ENCODE results near the gene PHLDB2. TPM values are rescaled to one million over a fixed set of nuclear protein-coding genes. Genes with fewer than 3 reads are reported as not detected.
A peak's percentile ranks its signal among the peaks of the same experiment; 100 is the strongest.

PHLDB2 gene
- total RNA-seq = 10 to 100 TPM; 15.3 to 32.3 TPM

DNA sequence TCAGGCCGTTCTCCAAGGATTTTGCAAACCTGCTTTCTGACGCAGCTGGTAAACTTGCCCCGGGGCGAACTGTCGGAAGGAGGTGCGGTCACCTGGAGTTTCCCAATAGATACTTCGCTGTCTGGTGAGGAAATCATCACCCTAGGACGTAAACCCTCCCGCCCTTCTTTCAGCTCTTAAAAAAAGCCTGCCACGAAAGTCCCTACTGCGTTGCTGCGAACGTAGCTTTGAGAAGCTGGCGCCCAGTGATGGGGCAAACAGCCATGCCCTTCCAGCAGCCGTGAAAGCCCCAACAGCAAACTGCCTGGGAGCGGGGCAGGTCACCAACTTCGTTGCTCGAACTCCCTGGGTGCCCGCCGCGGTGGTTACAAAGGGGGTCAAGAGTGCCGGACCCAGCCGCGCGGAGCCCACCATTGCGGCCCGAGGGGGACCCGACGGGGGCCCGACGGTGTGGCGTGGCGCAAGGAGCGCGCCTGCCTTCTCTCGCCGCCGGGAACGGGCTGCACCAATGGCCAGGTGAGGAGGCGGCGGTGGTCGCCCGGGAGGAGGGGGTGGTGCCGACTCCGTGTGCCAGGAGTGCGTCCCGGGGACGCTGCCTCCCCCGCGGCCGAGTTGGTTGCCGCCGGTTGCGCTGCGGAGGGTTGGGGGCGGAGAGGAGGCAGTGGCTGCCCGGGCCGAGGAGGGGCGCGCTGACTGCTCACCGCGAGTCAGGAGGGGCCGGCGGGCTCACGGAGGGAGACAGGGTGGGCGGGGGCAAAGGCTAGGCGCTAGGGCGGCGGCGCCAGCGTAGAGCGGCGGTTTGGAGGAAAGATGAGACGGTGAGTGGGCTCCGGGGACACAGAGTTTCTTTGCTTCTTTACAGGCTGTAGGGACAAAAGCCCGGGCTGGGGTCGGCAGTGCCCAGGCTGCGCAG lies at the start of gene PHLDB2:
PHLDB2 (plus strand) TSS at position 205 of the 913 bp plus-strand sequence. CDS start 24,813 bp downstream, outside the sequence.
- 1% methylated on average over 45 of the region's 78 CpGs for WGBS
- no peaks in the 10 kb centered on the region for H3K4me1 ChIP-seq (replicated peaks)
- intact Hi-C loops (cut with DNase I) = loop anchor here (5.0 kb wide), 1 partner anchor 57 kb away; no protein-coding TSS in a partner anchor

DNA sequence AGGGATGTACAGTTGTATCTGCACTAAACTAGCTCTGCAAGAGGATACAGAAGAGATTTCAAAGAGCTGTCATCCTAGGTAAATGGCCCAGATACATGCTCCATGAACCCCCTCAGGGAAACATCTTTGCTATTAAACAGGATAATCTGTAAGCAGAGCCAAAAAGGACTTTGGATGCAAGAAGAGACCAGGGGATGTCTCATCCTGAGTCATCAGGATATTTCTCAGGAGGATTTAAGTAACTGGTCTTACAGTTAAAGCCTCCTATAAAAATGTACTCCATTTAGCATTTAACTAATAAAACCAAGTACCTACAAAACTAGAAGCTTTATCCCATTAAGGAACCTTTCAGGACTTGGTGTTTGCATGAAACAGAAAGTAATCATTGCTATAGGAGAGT lies 48.2 kb upstream of the PHLDB2 start:
- intact Hi-C loops (cut with DNase I) = no loop called here
- no peak for TF ChIP-seq POLR2AphosphoS5 (IDR thresholded peaks at IDR 0.05)
- no peak for TF ChIP-seq POLR2A (IDR thresholded peaks at IDR 0.05)
- TF ChIP-seq, protein P1, sequence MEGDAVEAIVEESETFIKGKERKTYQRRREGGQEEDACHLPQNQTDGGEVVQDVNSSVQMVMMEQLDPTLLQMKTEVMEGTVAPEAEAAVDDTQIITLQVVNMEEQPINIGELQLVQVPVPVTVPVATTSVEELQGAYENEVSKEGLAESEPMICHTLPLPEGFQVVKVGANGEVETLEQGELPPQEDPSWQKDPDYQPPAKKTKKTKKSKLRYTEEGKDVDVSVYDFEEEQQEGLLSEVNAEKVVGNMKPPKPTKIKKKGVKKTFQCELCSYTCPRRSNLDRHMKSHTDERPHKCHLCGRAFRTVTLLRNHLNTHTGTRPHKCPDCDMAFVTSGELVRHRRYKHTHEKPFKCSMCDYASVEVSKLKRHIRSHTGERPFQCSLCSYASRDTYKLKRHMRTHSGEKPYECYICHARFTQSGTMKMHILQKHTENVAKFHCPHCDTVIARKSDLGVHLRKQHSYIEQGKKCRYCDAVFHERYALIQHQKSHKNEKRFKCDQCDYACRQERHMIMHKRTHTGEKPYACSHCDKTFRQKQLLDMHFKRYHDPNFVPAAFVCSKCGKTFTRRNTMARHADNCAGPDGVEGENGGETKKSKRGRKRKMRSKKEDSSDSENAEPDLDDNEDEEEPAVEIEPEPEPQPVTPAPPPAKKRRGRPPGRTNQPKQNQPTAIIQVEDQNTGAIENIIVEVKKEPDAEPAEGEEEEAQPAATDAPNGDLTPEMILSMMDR (IDR thresholded peaks at IDR 0.05) = no peak
- Histone ChIP-seq H3K27me3 (replicated peaks; ENCODE audit: insufficient read depth) (no peaks in the 10 kb centered on the region), H3K9me3 (no peaks in the 10 kb centered on the region), H3K4me1 (replicated peaks) (no peaks in the 10 kb centered on the region), H3K4me3 (no peak overlapping the region), H3K27ac (no peak overlapping the region), H3K36me3 (no peaks in the 10 kb centered on the region)
- DNase-seq (ENCODE audit: low spot score) = no peak

More for the DNA sequence above, at the start of gene PHLDB2:
- H3K9me3 ChIP-seq = no peaks in the 10 kb centered on the region
- H3K36me3 ChIP-seq = no peaks in the 10 kb centered on the region
- H3K27ac ChIP-seq = peak within 1 kb of the TSS; percentile 90 to 93
- no peaks in the 10 kb centered on the region for H3K27me3 ChIP-seq (replicated peaks; ENCODE audit: insufficient read depth)
- peak; percentile 82 for DNase-seq (ENCODE audit: low spot score)
- peak; percentile 59 for TF ChIP-seq POLR2AphosphoS5 (IDR thresholded peaks at IDR 0.05)
- TF ChIP-seq, protein P1 (IDR thresholded peaks at IDR 0.05) = no peak
- TF ChIP-seq POLR2A (IDR thresholded peaks at IDR 0.05) = peak; percentile 29
- peak within 1 kb of the TSS; percentile 71 to 80 for H3K4me3 ChIP-seq

DNA sequence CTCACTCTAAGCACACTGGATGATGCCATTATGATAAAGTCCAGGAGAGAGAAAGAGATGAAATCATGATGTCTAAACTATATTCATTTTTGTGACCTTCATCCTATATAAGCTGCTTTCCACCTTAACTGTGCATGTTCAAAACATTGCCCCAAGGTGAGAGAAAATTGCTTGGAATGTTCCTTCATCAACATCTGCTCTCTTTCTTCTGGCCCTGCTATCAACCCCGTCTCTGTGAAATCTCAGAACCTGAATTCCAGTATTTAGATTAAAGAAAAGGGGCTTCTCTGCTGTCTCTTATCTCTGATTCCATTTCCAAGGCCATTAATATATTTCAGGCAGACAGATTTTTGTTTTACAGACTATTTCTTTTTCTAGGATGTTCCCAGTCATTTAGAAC lies 47.3 kb upstream of the PHLDB2 start:
- no peak for DNase-seq (ENCODE audit: low spot score)
- intact Hi-C loops (cut with DNase I) = no loop called here
- H3K27me3 ChIP-seq (replicated peaks; ENCODE audit: insufficient read depth) = no peaks in the 10 kb centered on the region
- no peaks in the 10 kb centered on the region for H3K9me3 ChIP-seq
- WGBS = 94% methylated on average over 1 of the region's 1 CpG
- TF ChIP-seq POLR2AphosphoS5 (IDR thresholded peaks at IDR 0.05) = no peak
- no peak for TF ChIP-seq POLR2A (IDR thresholded peaks at IDR 0.05)
- TF ChIP-seq, protein P1 (IDR thresholded peaks at IDR 0.05) = no peak
- no peak overlapping the region for H3K27ac ChIP-seq
- no peak overlapping the region for H3K4me3 ChIP-seq
- H3K4me1 ChIP-seq (replicated peaks) = no peaks in the 10 kb centered on the region
- no peaks in the 10 kb centered on the region for H3K36me3 ChIP-seq

DNA sequence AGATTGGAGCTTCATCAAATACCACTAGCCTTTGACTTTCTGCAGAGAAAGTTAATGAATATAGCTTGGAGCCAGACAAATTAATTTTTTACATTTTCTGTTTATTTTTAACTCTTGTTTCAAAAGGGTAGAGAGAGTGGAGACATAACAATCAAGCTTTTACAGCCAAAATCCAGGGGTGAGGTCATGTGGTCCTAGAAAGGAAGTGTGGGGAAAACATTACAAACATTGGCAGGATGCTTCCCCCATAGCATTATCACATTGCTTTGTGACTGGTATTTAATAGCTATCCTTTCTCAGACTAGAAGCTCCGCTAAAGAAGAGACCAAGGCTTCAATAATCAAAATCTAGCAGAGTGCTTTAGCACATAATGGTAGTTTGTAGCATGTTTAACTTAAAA lies 46.4 kb upstream of the PHLDB2 start:
- Histone ChIP-seq H3K27me3 (replicated peaks; ENCODE audit: insufficient read depth) (no peaks in the 10 kb centered on the region), H3K4me1 (replicated peaks) (no peaks in the 10 kb centered on the region), H3K4me3 (no peak overlapping the region), H3K36me3 (no peaks in the 10 kb centered on the region), H3K9me3 (no peaks in the 10 kb centered on the region), H3K27ac (no peak overlapping the region)
- intact Hi-C loops (cut with DNase I) = no loop called here
- 87% methylated on average over 1 of the region's 1 CpG for WGBS
- TF ChIP-seq, protein P1 (IDR thresholded peaks at IDR 0.05) = no peak
- TF ChIP-seq POLR2A (IDR thresholded peaks at IDR 0.05) = no peak
- no peak for TF ChIP-seq POLR2AphosphoS5 (IDR thresholded peaks at IDR 0.05)
- no peak for DNase-seq (ENCODE audit: low spot score)

DNA sequence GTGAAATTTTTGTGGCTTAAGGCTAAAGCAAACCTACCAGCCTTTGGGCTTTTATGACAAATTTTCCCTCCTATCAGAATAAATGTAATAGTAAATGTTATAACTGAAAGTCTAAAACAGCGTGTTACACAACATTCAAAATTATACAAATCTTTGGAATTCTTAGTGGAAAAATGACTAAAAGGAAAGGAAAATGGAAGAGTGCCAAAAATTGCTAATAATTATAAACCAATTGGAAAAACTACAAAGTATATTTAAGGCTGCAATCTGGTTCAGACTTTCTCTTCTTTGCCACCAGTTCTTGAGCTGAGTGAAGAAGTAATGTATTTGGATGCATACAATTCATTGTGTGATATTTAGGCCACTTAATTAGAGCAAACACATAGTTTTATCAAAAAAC lies 45.6 kb upstream of the PHLDB2 start:
- no peak for DNase-seq (ENCODE audit: low spot score)
- no peak for TF ChIP-seq POLR2AphosphoS5 (IDR thresholded peaks at IDR 0.05)
- TF ChIP-seq, protein P1 (IDR thresholded peaks at IDR 0.05) = no peak
- no peak for TF ChIP-seq POLR2A (IDR thresholded peaks at IDR 0.05)
- no peaks in the 10 kb centered on the region for H3K4me1 ChIP-seq (replicated peaks)
- no peak overlapping the region for H3K27ac ChIP-seq
- H3K9me3 ChIP-seq = no peaks in the 10 kb centered on the region
- intact Hi-C loops (cut with DNase I) = no loop called here
- no peak overlapping the region for H3K4me3 ChIP-seq
- no peaks in the 10 kb centered on the region for H3K27me3 ChIP-seq (replicated peaks; ENCODE audit: insufficient read depth)
- WGBS = 81% methylated on average over 1 of the region's 1 CpG
- no peaks in the 10 kb centered on the region for H3K36me3 ChIP-seq
